ENCODE data around the gene PCDHGA11.
"Not testable (repeated sequence)": the region's sequence is repeated elsewhere in the genome, so short reads cannot be mapped to it uniquely, and the experiment has no call there.

The PCDHGA11 gene

DNA sequence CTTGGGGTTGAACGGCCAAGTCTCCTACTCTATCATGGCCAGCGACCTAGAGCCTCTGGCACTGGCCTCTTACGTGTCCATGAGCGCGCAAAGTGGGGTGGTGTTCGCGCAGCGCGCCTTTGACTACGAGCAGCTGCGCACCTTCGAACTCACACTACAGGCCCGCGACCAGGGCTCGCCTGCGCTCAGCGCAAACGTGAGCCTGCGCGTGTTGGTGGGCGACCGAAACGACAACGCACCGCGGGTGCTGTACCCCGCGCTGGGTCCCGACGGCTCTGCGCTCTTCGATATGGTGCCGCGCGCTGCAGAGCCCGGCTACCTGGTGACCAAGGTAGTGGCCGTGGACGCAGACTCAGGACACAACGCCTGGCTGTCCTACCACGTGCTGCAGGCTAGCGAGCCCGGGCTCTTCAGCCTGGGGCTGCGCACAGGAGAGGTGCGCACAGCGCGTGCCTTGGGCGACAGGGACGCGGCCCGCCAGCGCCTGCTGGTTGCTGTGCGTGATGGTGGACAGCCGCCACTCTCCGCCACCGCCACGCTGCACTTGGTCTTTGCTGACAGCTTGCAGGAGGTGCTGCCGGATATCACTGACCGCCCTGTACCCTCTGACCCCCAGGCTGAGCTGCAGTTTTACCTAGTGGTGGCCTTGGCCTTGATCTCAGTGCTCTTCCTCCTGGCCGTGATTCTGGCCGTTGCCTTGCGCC lies 21.1 kb upstream of the PCDHGA11 start:
- no peak for DNase-seq

DNA sequence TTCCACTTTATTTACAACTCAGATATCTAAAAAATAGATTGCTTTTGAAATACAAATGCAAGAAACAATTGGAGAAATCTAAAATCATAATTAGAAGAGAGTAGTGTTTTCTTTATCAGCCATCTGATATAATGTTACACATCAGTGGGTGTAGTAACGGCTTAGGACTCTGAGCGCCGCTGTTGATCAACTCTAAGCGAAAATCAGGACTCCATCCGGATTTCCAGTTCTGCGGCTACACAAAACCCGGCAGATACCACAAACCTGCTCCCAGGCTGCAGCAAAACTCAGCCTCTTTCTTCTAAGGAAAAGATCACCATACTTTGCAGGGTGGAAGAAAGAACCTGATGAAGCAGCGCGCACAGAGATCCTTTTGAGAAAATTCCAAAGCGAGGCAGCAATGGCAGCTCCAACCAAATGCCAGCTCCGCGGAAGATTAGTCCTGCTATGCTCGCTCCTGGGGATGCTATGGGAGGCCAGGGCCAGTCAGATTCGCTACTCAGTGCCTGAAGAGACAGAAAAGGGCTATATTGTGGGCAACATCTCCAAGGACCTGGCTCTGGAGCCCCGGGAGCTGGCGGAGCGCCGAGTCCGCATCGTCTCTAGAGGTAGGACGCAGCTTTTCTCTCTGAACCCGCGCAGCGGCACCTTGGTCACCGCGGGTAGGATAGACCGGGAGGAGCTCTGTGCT lies 18.2 kb upstream of the PCDHGA11 start, which contains the start of gene PCDHGA9:
Gene PCDHGA9 (plus strand): TSS at position 226 of the 691 bp plus-strand sequence. CDS start 175 bp downstream, at position 401.
- no peak for DNase-seq

DNA sequence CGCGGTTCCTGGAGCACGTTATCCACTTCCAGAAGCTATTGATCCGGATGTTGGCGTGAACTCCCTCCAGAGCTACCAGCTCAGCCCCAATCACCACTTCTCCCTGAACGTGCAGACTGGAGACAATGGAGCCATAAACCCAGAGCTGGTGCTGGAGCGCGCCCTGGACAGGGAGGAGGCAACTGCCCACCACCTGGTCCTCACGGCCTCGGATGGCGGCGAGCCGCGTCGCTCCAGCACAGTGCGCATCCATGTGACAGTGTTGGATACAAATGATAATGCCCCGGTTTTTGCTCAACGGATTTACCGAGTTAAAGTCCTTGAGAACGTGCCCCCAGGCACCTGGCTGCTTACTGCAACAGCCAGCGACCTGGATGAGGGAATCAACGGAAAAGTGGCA lies 17.5 kb upstream of the PCDHGA11 start:
- DNase-seq = no peak

DNA sequence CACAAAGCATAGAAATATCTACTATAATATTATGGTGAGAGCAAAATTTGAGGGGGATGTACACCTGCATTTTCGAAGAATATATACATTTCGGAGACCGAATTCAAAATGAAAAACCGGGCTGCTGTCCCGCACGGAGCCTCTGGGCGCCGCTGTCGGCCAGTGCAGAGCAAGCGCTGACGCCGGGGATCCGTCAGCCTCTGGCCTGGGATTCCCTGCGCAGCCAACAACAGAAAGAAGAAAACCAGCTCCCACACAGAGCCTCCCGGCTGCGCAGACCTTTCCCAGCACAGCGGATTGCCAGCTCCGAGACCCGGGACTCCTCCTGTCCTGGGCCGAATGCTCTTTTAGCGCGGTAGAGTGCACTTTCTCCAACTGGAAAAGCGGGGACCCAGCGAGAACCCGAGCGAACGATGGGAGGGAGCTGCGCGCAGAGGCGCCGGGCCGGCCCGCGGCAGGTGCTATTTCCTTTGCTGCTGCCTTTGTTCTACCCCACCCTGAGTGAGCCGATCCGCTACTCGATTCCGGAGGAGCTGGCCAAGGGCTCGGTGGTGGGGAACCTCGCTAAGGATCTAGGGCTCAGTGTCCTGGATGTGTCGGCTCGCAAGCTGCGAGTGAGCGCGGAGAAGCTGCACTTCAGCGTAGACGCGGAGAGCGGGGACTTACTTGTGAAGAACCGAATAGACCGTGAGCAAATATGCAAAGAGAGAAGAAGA lies 12.9 kb upstream of the PCDHGA11 start, which contains the start of gene PCDHGB6:
Gene PCDHGB6 (plus strand): TSS at position 232 of the 716 bp plus-strand sequence. CDS start 182 bp downstream, at position 414.
- peak; percentile 50 for DNase-seq

DNA sequence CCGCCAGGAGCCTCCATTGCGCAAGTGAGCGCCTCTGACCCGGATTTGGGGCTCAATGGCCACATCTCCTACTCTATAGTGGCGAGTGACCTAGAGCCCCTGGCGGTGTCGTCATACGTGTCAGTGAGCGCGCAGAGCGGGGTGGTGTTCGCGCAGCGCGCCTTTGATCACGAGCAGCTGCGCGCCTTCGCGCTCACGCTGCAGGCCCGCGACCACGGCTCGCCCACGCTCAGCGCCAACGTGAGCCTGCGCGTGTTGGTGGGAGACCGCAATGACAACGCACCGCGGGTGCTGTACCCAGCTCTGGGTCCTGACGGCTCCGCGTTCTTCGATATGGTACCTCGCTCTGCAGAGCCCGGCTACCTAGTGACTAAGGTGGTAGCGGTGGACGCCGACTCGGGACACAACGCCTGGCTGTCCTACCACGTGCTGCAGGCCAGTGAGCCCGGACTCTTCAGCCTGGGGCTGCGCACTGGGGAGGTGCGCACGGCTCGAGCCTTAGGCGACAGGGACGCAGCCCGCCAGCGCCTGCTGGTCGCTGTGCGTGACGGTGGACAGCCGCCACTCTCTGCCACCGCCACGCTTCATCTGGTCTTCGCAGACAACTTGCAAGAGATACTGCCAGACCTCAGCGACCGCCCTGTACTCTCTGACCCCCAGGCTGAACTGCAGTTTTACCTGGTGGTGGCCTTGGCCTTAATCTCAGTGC lies 11.1 kb upstream of the PCDHGA11 start:
- DNase-seq = no peak

DNA sequence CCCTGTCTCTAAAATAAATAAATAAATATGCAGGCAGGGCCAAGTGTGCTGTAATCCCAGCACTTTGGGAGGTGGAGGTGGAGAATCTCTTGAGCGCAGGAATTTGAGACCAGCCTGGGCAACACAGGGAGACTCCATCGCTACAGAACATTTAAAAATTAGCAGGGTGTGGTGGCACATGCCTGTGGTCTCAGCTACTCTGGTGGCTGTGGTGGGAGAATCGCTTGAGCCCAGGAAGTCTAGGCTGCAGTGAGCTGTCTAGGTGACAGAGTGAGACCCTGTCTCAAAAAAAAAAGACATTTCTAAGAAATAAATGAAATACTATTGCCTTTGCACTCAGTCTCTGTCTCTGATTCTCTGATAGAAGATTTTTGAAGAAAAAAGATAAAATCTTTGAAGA lies 9.3 kb upstream of the PCDHGA11 start:
- no peak for DNase-seq

DNA sequence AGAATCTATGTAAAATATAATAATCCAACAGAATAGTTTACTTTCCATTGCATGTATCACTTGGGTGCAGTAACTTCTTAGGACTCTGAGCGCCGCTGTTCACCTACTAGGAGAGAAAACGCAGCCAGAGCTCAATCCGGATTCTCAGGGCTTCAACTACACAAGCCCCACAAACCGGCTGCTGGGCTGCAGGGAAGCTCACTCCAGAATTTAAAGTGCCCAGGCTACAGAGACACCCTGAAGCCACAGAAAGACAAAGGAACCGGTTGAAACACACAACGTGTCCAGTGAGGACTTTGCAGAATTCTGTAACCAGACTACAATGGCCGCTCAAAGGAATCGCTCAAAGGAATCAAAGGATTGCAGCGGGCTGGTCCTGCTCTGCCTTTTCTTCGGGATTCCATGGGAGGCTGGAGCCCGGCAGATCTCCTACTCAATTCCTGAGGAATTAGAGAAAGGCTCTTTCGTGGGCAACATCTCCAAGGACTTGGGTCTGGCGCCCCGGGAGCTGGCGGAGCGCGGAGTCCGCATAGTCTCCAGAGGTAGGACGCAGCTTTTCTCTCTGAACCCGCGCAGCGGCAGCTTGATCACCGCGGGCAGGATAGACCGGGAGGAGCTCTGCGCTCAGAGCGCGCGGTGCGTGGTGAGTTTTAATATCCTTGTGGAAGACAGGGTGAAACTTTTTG lies 7.9 kb upstream of the PCDHGA11 start, which contains the start of gene PCDHGA10:
Gene PCDHGA10 (plus strand): TSS at position 134 of the 686 bp plus-strand sequence. CDS start 189 bp downstream, at position 323.
- peak; percentile 59 for DNase-seq

DNA sequence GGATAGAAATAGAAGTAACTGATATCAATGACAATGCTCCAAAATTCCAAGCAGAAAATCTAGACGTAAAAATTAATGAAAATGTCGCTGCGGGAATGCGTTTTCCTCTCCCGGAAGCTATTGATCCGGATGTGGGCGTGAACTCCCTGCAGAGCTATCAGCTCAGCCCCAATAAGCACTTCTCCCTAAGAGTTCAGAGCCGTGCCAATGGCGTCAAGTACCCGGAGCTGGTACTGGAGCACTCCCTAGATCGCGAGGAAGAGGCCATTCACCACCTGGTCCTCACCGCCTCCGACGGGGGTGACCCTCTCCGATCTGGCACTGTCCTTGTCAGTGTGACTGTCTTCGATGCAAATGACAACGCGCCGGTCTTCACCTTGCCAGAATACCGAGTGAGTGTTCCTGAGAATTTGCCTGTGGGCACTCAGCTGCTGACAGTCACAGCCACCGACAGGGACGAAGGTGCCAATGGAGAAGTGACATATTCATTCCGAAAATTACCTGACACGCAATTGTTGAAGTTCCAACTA lies 7.2 kb upstream of the PCDHGA11 start:
- no peak for DNase-seq

DNA sequence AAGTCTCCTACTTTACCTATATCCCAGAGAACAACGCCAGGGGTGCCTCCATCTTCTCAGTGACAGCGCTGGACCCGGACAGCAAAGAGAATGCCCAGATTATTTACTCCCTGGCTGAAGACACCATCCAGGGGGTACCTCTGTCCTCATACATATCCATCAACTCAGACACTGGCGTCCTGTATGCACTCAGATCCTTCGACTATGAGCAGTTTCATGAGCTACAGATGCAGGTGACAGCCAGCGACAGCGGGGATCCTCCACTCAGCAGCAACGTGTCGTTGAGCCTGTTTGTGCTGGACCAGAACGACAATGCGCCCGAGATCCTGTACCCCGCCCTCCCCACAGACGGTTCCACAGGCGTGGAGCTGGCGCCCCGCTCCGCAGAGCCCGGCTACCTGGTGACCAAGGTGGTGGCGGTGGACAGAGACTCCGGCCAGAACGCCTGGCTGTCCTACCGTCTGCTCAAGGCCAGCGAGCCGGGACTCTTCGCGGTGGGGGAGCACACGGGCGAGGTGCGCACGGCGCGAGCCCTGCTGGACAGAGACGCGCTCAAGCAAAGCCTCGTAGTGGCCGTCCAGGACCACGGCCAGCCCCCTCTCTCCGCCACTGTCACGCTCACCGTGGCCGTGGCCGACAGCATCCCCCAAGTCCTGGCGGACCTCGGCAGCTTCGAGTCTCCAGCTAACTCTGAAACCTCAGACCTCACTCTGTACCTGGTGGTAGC lies 6.1 kb upstream of the PCDHGA11 start:
- DNase-seq = not testable (repeated sequence)

DNA sequence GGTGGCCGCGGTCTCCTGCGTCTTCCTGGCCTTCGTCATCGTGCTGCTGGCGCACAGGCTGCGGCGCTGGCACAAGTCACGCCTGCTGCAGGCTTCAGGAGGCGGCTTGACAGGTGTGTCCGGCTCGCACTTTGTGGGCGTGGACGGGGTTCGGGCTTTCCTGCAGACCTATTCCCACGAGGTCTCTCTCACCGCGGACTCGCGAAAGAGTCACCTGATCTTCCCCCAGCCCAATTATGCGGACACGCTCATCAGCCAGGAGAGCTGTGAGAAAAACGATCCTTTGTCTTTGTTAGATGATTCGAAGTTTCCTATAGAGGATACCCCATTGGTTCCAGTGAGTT lies 5.6 kb upstream of the PCDHGA11 start:
- not testable (repeated sequence) for DNase-seq

DNA sequence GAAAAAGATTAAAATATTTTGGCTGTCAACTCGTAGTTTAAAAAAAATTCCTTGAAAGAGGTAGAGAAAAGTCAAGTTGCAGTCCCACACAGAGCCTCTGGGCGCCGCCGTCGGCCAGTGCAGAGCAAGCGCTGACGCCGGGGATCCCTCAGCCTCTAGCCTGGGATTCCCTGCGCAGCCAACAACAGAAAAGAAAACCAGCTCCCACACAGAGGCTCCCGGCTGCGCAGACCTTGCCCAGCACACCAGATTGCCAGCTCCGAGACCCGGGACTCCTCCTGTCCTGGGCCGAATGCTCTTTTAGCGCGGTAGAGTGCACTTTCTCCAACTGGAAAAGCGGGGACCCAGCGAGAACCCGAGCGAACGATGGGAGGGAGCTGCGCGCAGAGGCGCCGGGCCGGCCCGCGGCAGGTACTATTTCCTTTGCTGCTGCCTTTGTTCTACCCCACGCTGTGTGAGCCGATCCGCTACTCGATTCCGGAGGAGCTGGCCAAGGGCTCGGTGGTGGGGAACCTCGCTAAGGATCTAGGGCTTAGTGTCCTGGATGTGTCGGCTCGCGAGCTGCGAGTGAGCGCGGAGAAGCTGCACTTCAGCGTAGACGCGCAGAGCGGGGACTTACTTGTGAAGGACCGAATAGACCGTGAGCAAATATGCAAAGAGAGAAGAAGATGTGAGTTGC lies 3.2 kb upstream of the PCDHGA11 start, which contains the start of gene PCDHGB7:
Gene PCDHGB7 (plus strand): TSS at position 184 of the 679 bp plus-strand sequence. CDS start 183 bp downstream, at position 367.
- peak; percentile 58 for DNase-seq

DNA sequence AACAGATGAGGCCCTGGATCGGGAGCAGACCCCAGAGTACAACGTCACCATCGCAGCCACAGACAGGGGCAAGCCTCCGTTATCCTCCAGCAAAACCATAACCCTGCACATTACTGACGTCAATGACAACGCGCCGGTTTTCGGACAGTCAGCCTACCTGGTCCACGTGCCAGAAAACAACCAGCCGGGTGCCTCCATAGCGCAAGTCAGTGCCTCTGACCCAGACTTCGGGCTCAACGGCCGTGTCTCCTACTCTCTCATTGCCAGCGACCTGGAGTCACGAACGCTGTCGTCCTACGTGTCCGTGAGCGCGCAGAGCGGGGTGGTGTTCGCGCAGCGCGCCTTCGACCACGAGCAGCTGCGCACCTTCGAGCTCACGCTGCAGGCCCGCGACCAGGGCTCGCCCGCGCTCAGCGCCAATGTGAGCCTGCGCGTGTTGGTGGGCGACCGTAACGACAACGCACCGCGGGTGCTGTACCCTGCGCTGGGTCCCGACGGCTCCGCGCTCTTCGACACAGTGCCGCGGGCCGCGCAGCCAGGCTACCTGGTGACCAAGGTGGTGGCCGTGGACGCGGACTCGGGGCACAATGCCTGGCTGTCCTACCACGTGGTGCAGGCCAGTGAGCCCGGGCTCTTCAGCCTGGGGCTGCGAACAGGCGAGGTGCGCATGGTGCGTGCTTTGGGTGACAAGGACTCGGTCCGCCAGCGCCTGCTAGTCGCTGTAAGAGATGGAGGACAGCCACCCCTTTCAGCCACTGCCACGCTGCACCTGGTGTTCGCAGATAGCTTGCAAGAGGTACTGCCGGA lies 1.6 kb upstream of the PCDHGA11 start:
- DNase-seq = no peak

DNA sequence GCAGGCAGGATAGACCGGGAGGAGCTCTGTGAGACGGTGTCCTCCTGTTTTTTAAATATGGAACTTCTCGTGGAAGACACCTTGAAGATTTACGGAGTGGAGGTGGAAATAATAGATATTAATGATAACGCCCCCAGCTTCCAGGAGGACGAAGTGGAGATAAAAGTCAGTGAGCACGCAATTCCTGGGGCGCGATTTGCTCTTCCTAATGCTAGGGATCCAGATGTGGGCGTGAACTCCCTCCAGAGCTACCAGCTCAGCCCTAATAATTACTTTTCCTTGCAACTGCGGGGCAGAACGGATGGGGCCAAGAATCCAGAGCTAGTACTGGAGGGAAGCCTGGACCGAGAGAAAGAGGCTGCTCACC lies 621 bp downstream of the PCDHGA11 start:
- DNase-seq = no peak

DNA sequence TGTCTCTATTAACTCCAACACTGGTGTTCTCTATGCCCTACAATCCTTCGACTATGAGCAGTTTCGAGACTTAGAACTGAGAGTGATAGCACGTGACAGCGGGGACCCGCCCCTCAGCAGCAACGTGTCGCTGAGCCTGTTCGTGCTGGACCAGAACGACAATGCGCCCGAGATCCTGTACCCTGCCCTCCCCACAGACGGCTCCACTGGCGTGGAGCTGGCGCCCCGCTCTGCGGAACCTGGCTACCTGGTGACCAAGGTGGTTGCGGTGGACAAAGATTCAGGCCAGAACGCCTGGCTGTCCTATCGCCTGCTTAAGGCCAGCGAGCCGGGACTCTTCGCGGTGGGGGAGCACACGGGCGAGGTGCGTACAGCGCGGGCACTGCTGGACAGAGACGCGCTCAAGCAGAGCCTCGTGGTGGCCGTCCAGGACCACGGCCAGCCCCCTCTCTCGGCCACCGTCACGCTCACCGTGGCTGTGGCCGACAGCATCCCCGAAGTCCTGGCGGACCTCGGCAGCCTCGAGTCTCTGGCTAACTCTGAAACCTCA lies 2.0 kb downstream of the PCDHGA11 start:
- no peak for DNase-seq

DNA sequence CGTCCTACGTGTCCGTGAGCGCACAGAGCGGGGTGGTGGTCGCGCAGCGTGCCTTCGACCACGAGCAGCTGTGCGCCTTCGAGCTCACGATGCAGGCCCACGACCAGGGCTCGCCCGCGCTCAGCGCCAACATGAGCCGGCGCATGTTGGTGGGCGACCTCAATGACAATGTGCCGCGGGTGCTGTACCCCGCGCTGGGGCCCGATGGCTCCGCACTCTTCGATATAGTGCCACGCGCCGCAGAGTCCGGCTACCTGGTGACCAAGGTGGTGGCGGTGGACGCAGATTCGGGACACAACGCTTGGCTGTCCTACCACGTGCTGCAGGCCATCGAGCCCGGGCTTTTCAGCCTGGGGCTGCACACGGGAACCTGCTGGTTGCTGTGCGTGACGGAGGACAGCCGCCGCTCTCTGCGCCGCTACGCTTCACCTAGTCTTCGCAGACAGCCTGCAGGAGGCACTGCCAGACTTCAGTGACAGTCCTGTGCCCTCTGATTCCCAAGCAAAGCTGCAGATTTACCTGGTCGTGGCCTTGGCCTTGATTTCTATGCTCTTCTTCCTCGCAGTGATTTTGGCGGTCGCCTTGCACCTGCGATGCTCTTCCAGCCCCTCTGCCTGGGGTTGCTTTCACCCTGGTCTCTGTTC lies 7.1 kb downstream of the PCDHGA11 start:
- DNase-seq = no peak

DNA sequence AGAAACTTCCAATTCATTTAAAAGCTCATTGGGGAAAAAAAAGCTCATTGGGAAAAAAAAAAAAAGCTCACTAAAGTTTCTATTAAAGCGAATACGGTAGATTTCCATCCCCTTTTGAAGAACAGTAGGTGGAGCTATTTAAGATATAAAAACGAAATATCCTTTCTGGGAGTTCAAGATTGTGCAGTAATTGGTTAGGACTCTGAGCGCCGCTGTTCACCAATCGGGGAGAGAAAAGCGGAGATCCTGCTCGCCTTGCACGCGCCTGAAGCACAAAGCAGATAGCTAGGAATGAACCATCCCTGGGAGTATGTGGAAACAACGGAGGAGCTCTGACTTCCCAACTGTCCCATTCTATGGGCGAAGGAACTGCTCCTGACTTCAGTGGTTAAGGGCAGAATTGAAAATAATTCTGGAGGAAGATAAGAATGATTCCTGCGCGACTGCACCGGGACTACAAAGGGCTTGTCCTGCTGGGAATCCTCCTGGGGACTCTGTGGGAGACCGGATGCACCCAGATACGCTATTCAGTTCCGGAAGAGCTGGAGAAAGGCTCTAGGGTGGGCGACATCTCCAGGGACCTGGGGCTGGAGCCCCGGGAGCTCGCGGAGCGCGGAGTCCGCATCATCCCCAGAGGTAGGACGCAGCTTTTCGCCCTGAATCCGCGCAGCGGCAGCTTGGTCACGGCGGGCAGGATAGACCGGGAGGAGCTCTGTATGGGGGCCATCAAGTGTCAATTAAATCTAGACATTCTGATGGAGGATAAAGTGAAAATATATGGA lies 9.7 kb downstream of the PCDHGA11 start, which contains the start of gene PCDHGA12:
Gene PCDHGA12 (plus strand): TSS at position 176 of the 782 bp plus-strand sequence. CDS start 253 bp downstream, at position 429.
- DNase-seq = peak; percentile 22

DNA sequence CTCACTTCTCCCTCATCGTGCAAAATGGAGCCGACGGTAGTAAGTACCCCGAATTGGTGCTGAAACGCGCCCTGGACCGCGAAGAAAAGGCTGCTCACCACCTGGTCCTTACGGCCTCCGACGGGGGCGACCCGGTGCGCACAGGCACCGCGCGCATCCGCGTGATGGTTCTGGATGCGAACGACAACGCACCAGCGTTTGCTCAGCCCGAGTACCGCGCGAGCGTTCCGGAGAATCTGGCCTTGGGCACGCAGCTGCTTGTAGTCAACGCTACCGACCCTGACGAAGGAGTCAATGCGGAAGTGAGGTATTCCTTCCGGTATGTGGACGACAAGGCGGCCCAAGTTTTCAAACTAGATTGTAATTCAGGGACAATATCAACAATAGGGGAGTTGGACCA lies 10.4 kb downstream of the PCDHGA11 start:
- DNase-seq = no peak

DNA sequence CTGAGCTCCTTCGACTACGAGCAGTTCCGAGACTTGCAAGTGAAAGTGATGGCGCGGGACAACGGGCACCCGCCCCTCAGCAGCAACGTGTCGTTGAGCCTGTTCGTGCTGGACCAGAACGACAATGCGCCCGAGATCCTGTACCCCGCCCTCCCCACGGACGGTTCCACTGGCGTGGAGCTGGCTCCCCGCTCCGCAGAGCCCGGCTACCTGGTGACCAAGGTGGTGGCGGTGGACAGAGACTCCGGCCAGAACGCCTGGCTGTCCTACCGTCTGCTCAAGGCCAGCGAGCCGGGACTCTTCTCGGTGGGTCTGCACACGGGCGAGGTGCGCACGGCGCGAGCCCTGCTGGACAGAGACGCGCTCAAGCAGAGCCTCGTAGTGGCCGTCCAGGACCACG lies 11.5 kb downstream of the PCDHGA11 start:
- DNase-seq = not testable (repeated sequence)
